Measurements from ENCODE around the gene ALOX15B. TPM values are rescaled to one million over a fixed set of nuclear protein-coding genes. Genes with fewer than 3 reads are reported as not detected.

The ALOX15B gene
- total RNA-seq, 1 experiment from 2014 or later: not detected

GRCh38 chr17:8079291-8080207, 40.7 kb downstream of the ALOX15B start:
- Mint-ChIP-seq H3K27ac (ENCODE audit: unreplicated experiment) (no peak overlapping the region), H3K36me3 (ENCODE audit: insufficient read depth, unreplicated experiment) (no peaks in the 10 kb centered on the region), H3K27me3 (ENCODE audit: unreplicated experiment) (peaks cover 47% of the 10 kb centered on the region), H3K4me1 (ENCODE audit: low read depth, unreplicated experiment) (no peaks in the 10 kb centered on the region), H3K4me3 (ENCODE audit: low read depth, unreplicated experiment) (peak overlapping the region; percentile 67), H3K9me3 (ENCODE audit: low read depth, unreplicated experiment) (no peaks in the 10 kb centered on the region)
- intact Hi-C loops (cut with micrococcal nuclease; ENCODE audit: unreplicated experiment): loop anchor here (5.0 kb wide), 1 partner anchor 38 kb away; the partner anchor contains the start of gene ALOXE3
- peak; percentile 75 for DNase-seq
- CTCF ChIA-PET: interaction anchor here (0.8 to 0.9 kb wide), 2 partner anchors 13 to 39 kb away, joined by 3 read pairs; no protein-coding TSS in a partner anchor
- peak; percentile 58 for TF ChIP-seq CTCF (IDR thresholded peaks at IDR 0.05; ENCODE audit: unreplicated experiment)
- no TSS peak for BruUV-seq (replicated peaks)

- BruUV-seq (replicated peaks): no TSS peak
- no peaks in the 10 kb centered on the region for H3K4me1 Mint-ChIP-seq (ENCODE audit: low read depth, unreplicated experiment)
- no peaks in the 10 kb centered on the region for H3K9me3 Mint-ChIP-seq (ENCODE audit: low read depth, unreplicated experiment)
- CTCF ChIA-PET: interaction anchor here (1.1 kb wide), 1 partner anchor 30 kb away, joined by 4 read pairs; no protein-coding TSS in a partner anchor
- H3K36me3 Mint-ChIP-seq (ENCODE audit: insufficient read depth, unreplicated experiment): no peaks in the 10 kb centered on the region
- DNase-seq: no peak
- intact Hi-C loops (cut with micrococcal nuclease; ENCODE audit: unreplicated experiment): loop anchor here (5.0 kb wide), 1 partner anchor 37 kb away; the partner anchor contains the start of gene ALOXE3
- no peak for TF ChIP-seq CTCF (IDR thresholded peaks at IDR 0.05; ENCODE audit: unreplicated experiment)
- H3K27me3 Mint-ChIP-seq (ENCODE audit: unreplicated experiment): peaks cover 47% of the 10 kb centered on the region
- peak overlapping the region; percentile 67 for H3K4me3 Mint-ChIP-seq (ENCODE audit: low read depth, unreplicated experiment)
- H3K27ac Mint-ChIP-seq (ENCODE audit: unreplicated experiment): no peak overlapping the region
Observed at GRCh38 chr17:8080208-8080798, 41.4 kb downstream of the ALOX15B start.

- peaks cover 48% of the 10 kb centered on the region for H3K27me3 Mint-ChIP-seq (ENCODE audit: unreplicated experiment)
- H3K36me3 Mint-ChIP-seq (ENCODE audit: insufficient read depth, unreplicated experiment): no peaks in the 10 kb centered on the region
- peak overlapping the region; percentile 67 for H3K4me3 Mint-ChIP-seq (ENCODE audit: low read depth, unreplicated experiment)
- no peak for DNase-seq
- intact Hi-C loops (cut with micrococcal nuclease; ENCODE audit: unreplicated experiment): loop anchor here (5.0 kb wide), 1 partner anchor 36 kb away; the partner anchor contains the start of gene ALOXE3
- no peaks in the 10 kb centered on the region for H3K9me3 Mint-ChIP-seq (ENCODE audit: low read depth, unreplicated experiment)
- CTCF ChIA-PET: interaction anchor here (1.1 kb wide), 1 partner anchor 29 kb away, joined by 4 read pairs; no protein-coding TSS in a partner anchor
- no TSS peak for BruUV-seq (replicated peaks)
- H3K4me1 Mint-ChIP-seq (ENCODE audit: low read depth, unreplicated experiment): no peaks in the 10 kb centered on the region
- TF ChIP-seq CTCF (IDR thresholded peaks at IDR 0.05; ENCODE audit: unreplicated experiment): no peak
- no peak overlapping the region for H3K27ac Mint-ChIP-seq (ENCODE audit: unreplicated experiment)
Observed at GRCh38 chr17:8080799-8081219, 42.0 kb downstream of the ALOX15B start.

GRCh38 chr17:8081876-8082275, 43.0 kb downstream of the ALOX15B start:
- no peak overlapping the region for H3K27ac Mint-ChIP-seq (ENCODE audit: unreplicated experiment)
- BruUV-seq (replicated peaks): no TSS peak
- no peak for TF ChIP-seq CTCF (IDR thresholded peaks at IDR 0.05; ENCODE audit: unreplicated experiment)
- intact Hi-C loops (cut with micrococcal nuclease; ENCODE audit: unreplicated experiment): loop anchor here (5.0 kb wide), 1 partner anchor 35 kb away; the partner anchor contains the start of gene ALOXE3
- H3K4me1 Mint-ChIP-seq (ENCODE audit: low read depth, unreplicated experiment): no peaks in the 10 kb centered on the region
- no peak for DNase-seq
- no peaks in the 10 kb centered on the region for H3K36me3 Mint-ChIP-seq (ENCODE audit: insufficient read depth, unreplicated experiment)
- CTCF ChIA-PET: no interaction called here
- peaks cover 53% of the 10 kb centered on the region for H3K27me3 Mint-ChIP-seq (ENCODE audit: unreplicated experiment)
- H3K9me3 Mint-ChIP-seq (ENCODE audit: low read depth, unreplicated experiment): no peaks in the 10 kb centered on the region
- no peak overlapping the region for H3K4me3 Mint-ChIP-seq (ENCODE audit: low read depth, unreplicated experiment)
